DMS153 (cell line): ENCODE measurements around the gene SSUH2.
"Not testable (repeated sequence)": the region's sequence is repeated elsewhere in the genome, so short reads cannot be mapped to it uniquely, and the experiment has no call there.

Source experiments
- DNase-seq: peaks from one replicate; lab custom pipeline; 2025; lab: John Stamatoyannopoulos, UW

The SSUH2 gene, protein sequence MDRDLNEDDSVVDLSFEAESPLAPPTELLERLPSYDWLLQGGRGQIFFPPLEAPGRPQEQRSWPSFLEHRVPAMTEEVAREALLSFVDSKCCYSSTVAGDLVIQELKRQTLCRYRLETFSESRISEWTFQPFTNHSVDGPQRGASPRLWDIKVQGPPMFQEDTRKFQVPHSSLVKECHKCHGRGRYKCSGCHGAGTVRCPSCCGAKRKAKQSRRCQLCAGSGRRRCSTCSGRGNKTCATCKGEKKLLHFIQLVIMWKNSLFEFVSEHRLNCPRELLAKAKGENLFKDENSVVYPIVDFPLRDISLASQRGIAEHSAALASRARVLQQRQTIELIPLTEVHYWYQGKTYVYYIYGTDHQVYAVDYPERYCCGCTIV

DNA sequence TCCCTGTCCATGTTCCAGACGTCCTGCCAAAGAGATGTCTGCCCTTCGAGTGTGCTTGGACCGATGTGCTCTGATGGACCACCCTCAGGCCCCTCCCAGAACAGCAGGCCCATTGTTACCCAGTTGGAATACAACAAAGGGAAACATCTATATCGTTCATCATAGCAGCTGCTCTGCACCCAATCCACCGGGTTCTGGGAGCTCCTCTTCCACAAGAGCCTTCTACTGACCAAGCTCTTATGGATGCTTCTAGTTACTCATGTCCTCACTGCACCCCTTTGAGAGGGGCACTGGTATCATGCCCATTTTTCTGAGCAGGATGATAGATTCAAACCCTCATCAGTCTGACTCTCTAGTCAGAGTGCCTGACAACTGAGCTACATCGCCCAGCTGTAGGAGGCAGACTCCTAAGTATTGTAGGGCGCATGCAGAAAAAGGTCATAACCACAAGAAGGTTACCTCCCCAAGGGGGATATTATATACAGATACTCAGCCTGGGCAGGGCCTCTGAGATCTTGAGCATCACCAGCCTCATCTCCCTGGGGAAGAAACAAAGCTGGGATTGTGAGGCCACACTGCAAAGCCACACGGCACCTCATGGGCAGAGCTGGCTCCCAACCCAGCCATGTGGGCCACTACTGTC is at the start of gene SSUH2:
TSS of gene SSUH2 (minus strand) at position 51 of the 643 bp plus-strand sequence. CDS start at position 11, 40 bp downstream.
- no peak for DNase-seq

DNA sequence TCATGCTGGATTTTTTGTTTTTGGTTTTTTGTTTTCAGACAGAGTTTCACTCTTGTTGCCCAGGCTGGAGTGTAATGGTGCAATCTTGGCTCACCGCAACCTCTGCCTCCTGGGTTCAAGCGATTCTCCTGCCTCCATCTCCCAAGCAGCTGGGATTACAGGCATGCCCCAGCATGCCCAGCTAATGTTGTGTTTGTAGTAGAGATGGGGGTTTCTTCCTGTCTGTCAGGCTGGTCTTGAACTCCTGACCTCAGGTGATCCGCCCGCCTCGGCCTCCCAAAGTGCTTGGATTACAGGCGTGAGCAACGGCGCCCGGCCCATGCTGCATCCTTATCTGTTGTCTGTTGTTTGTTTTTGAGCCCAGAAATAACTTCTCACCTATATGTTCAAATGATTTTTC is 46.7 kb upstream of the SSUH2 start:
- not testable (repeated sequence) for DNase-seq

DNA sequence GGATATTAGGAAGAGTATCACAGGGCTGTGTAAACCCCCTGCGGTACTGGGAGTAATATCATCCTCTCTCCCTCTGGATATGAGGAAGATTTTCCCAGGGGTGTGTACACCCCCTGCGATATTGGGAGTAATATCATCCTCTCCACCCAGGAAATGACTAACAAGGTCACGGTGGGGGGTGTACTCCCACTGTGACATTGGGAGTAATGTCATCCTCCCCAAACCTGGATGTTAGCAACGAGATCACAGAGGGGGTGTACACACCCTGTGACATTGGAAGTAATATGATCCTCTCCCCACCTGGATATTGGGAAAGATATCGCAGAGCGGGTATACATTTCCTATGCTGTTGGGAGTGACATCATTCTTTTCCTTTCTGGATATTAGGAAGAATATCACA is 40.4 kb upstream of the SSUH2 start:
- not testable (repeated sequence) for DNase-seq

DNA sequence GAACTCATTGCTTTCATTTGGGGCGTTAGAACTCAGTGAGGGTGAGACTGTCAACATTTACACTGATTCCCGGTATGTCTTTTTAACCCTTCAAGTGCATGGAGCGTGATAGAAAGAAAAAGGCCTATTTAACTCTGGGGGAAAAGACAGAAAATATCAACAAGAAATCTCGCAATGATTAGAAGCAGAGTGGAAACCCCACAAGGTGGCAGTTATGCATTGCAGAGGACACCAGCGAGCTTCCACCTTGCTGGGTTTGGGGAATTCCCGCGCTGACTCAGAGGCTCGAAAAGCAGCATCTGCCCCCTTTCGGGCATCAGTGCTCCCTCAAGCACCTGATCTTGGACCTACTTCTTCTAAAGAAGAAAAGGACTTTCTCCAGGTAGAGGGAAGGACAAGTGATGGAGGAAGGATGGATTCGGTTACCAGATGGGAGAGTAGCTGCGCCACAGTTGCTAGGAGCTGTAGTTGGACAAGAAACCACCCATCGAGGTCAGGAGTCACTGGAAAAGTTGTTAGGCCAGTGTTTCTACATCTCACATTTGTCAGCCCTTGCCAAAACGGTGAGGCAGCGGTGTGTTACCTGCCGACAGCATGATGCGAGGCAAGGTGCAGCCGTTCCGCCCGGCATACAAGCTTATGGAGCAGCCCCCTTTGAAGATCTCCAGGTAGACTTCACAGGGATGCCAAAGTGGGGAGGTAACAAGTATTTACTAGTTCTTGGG is 38.4 kb upstream of the SSUH2 start:
- DNase-seq: not testable (repeated sequence)

DNA sequence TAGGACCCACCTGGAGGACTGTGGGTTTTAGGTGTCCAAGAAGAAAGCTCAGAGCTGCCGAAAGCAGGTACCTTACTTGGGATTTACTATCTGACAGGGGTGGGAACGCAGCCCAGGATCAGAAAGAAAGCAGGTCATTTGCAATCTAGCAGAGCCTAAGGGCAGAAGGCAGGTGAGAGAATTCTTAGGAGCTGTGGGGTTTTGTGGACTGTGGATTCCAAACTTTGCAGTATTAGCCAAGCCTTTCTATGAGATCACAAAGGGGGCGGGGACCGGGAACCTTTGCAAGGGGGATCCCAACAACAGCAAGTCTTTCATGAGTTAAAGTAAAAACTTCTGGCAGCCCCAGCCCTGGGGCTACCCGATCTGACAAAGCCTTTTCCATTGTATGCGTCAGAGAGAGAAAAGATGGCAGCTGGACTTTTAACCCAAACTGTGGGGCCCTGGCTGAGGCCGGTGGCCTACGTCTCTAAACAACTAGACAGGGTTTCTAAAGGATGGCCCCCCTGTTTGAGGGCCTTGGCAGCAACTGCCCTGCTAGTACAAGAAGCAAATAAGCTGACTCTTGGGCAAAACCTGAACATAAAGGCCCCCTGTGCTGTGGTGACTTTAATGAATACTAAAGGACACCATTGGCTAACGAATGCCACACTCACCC is 37.4 kb upstream of the SSUH2 start:
- DNase-seq: not testable (repeated sequence)

DNA sequence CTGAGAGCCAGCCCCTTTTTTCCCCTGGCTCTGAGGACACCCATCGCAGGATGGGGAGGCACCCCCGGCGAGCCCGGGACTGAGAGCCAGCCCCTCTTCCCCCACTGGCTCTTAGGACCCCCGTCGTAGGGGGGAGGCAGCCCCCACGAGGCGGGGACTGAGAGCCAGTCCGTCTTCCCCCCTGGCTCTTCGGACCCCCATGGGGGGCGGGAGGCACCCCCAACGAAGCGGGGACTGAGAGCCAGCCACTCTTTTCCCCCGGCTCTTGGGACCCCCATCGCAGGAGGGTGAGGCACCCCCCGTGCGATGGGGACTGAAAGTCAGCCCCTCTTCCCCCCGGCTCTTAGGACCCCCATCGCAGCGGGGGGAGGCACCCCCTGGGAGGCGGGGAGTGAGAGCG is 36.8 kb upstream of the SSUH2 start:
- DNase-seq: no peak

DNA sequence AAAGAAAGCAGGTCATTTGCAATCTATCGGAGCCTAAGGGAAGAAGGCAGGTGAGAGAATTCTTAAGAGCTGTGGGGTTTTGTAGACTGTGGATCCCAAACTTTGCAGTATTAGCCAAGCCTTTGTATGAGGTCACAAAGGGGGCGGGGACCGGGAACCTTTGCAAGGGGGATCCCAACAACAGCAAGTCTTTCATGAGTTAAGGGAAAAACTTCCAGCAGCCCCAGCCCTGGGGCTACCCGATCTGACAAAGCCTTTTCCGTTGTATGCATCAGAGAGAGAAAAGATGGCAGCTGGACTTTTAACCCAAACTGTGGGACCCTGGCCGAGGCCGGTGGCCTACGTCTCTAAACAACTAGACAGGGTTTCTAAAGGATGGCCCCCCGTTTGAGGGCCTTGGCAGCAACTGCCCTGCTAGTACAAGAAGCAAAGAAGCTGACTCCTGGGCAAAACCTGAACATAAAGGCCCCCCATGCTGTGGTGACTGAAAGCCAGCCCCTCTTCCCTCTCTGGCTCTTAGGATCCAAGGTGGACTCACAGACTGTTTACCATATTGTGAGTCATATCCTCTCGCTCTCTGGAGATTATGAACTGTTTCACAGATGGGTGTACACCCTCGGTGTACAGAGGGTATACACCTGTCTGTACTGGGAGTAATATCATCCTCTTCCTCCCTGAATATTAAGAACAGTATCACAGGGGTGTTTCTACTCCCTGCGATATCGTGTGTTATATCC is 35.4 kb upstream of the SSUH2 start:
- DNase-seq: not testable (repeated sequence)

DNA sequence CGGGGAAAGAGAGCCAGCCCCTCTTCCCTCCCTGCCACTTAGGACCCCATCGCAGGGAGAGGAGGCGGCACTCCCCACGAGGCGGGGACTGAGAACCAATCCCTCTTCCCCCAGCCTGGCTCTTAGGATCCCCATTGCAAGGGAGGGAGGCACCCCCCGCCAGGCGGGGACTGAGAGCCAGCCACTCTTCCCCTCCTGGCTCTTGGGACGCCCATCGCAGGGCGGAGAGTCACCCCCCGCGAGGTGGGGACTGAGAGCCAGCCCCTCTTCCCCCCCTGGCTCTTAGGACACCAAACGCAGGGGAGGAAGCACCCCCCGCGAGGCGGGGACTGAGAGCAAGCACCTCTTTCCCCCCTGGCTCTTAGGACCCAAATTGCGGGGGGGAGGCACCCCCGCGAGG is 34.2 kb upstream of the SSUH2 start:
- DNase-seq: no peak

DNA sequence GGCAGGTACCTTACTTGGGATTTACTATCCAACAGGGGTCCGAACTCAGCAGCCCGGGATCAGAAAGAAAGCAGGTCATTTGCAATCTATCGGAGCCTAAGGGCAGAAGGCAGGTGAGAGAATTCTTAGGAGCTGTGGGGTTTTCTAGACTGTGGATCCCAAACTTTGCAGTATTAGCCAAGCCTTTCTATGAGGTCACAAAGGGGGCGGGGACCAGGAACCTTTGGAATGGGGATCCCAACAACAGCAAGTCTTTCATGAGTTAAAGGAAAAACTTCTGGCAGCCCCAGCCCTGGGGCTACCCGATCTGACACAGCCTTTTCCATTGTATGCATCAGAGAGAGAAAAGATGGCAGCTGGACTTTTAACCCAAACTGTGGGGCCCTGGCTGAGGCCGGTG is 32.7 kb upstream of the SSUH2 start:
- DNase-seq: not testable (repeated sequence)

DNA sequence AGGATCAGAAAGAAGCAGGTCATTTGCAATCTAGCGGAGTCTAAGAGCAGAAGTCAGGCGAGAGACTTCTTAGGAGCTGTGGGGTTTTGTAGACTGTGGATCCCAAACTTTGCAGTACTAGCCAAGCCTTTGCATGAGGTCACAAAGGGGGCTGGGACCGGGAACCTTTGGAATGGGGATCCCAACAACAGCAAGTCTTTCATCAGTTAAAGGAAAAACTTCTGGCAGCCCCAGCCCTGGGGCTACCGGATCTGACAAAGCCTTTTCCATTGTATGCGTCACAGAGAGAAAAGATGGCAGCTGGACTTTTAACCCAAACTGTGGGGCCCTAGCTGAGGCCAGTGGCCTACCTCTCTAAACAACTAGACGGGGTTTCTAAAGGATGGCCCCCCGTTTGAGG is 31.0 kb upstream of the SSUH2 start:
- DNase-seq: not testable (repeated sequence)

DNA sequence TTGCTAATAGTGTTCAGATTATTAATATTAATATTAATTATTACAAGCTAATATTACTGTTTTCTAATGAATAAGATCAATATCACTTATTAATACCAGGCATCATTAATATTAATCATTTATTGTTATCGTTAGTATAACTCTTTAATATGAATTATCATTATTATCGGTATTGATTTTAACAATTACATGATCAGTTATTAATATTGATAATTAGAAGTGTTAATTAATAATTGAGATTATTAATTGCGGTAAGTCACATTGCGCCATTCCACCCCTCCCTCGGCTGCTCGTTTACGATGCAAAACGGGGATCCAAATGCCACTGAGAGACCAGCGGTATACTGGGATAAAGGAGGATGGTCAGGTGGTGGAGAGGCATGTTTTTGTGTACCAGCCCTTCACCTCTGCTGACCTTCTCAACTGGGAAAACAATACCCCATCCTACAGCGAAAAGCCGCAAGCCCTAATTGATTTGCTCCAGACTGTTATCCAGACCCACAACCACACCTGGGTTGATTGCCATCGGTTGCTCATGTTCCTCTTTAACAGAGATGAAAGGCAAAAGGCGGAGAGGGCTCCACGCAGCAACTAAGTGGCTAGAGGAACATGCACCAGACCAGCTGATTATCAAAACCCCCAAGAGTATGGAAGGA is 28.6 kb upstream of the SSUH2 start:
- no peak for DNase-seq

DNA sequence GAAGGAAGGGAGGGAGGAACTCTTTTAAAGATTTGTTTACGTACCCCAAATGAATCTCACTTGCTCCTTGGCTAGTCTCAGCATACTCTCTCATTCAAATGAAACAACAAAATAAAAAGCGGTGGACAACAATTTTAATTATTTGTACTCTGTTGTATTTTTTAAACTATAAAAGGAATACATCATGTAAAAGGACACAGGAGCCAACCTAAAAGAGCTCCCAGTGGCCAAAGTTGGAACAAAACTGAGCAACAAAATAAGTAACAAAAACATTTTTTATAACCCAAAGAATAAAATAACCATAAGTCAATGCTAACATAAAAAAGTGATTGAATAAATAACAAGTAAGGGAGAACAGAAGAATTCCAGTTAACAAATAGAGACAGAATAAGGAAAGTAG is 24.4 kb upstream of the SSUH2 start:
- no peak for DNase-seq

DNA sequence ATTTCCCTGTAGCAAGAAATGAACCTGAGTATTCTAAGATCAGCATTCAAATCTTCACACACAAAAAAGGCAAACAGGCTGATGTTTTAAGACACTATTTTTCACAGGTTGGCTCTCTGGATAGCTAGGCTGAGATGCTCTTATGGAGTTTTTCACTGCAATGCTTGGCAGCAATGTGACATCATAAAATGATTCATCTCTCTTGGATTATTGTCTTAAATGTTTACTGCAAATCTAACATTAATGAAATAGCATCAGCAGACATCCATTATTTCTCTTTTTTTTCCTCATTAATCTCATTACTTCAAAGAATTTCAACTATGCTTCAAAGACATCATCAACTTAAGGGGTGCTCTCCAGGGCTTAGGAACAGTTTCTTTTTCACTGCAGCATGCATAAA is 23.6 kb upstream of the SSUH2 start:
- no peak for DNase-seq

DNA sequence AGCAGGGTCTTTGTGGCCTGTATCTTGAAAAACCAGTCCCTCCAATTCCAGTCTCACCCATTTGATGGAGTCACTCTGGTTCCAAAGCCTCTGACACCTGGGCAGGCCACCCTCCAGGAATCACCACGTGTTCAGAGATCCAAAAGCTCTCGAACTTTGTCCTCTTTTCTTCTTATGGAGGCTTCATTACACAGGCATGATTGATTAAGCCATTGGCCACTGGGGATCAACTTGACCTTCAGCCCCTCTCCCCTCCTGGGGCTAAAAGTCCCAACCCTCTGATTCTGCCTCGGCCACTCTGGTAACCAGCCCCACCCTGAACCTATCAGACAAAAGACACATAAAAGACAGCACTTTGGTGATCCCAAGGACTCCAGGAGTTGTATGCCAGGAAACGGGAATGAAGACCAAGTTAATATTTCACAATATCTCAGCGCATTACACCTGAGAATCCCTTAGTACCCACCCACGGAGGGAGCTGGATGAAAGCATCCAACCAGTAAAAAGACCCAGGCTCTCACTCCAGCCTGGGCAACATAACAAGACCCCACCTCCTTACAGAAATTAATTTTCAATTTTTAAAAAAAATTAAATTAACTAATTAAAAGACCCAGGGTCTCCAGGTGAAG is 23.0 kb upstream of the SSUH2 start:
- DNase-seq: no peak

DNA sequence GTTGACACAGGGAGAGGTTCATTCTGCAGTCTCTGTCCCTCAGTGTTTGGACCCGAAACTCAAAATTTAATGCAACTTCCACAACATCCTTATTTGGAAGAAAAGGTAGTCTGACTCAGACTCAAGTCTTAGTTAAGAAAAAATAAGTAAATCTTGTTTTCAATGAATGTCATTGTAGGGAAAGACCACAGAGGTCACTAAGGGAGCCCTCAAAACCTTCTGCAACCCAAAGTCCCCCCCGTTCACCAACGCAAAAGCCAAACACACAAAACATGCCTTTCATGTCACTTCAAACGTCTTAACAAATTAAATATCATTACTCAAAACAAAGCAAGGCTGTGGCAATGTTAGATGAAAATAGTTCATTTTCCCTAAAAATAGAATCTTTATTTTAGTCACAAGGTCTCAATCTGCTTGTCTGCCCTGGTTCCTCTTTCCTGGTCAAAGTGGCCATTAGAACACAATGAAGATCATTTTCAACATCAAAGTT is 20.9 kb upstream of the SSUH2 start:
- DNase-seq: no peak

DNA sequence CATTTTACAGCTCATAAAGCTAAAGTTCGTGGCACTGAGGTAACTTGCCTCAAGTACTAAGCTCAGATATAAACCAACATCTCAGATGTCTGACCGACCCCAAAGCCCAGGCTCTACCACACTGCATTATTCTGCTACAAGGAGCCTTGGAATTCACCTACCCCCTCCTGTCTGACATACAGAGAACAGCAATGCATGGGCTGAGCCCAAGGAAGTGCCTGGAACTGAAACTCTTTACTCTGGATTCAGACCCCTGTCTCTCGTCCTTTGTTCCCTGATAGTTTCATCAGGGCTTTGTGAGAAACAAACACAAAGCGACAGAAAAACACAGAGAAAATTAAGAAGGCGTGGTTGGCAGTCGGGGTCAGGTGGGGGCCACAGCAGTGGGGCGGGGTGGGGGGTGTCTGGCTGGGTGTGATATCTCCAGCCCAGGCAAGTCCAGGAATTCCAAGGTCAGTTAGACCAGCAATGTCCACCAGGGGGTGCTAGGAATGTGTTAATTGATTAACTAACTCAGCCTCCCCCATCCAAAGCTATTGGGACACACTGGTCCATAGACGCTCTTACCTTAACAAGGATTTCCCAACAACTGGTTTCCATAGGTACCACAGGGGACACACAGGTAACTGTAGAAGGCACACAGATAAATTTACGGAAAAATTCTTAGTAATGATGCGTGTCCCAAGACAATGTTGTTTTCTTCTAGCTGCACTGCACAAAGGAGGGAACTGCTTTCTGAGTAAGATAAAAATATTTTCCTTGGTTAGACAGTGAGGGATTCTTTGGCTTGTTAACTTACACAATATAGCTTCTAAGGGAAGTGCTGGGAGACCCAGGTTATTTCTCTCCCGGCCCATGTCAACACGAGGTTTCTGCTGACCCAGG is 18.8 kb upstream of the SSUH2 start:
- DNase-seq: peak; percentile 17

DNA sequence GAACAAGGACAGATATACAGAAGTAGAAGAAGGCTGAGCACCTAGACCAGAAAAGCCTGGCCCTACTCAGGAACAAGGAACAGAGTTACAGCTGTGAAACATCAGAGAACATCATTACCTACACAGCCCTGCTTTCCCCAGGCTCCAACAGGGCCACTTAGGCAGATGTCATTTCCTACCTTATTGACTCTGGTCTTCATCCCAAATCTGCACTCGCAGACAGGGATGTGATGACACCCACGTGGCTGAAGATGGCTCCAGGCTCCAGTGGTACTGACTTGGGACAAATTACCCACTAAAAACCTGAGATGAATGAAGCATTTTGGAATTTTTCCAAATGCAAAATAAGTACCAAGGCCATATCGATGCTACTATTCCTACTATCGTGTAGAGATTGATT is 18.0 kb upstream of the SSUH2 start:
- DNase-seq: no peak

DNA sequence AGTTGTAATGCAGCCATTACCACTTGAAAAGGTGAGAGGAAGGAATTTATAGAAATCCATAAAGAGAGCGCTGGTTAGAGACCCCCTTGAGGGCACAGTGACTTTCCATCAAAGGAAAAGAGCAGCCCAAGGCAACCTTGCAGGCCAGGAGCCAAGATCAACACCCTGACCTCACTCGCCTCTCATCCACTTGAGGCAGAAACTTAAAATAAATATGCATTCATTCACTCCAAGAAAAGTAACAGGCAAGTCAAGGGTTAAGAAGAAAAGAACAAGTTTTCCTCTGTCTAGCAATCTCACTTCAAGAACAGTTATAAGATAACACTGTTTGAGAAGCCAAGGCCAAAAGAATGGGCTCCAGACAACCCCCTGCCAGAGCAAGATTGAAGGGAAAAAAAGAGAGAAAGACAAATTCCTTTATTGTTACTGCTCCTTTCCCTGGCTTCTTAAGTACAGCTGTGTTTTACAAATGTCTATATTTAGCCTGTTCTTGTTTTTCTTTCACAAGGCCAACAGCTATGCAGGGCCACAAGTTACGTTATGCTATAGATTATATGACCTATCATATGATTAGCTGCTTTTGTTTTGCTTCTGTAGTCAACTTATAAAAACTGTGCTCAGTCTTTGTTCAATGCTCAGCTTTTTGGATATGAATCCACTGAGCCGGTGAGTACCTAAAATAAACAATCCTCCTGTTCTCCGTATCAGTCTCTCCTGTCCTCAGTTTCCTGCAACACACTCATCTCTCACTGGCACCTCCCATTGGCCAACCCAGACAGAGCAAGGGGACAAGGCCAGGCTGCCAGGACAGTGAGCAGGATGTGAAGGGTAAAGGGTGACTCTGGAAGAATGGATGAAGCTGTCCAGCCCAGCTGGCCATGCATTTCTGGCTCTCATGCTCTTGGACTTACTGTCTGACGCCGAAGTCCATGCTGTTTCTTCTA is 15.8 kb upstream of the SSUH2 start:
- no peak for DNase-seq
